Esophagus squamous epithelium (tissue), 4 donors: ENCODE measurements around the gene PIBF1.

Experiments used
- CTCF ChIP-seq, 6 experiments: fragments of 450-650 bp in 4 of 6; fragments of 200-600 bp in 2 of 6; sonication (generic) in 2 of 6; IDR thresholded peaks; one replicate each; pipeline ENCODE4 v1.5.1; 2016 to 2019; ENCODE audit warnings: antibody characterized with exemption in 6 of 6, mild to moderate bottlenecking in 4 of 6, moderate library complexity in 4 of 6
- POLR2A ChIP-seq, 4 donors: fragments of 450-650 bp; IDR thresholded peaks; one replicate each; pipeline ENCODE4 v1.6.1; 2017; ENCODE audit warnings: antibody characterized with exemption in 4 of 4, mild to moderate bottlenecking in 4 of 4, moderate library complexity in 3 of 4

- TF ChIP-seq CTCF (IDR thresholded peaks at IDR 0.05): no peak
- no peak for TF ChIP-seq POLR2A (IDR thresholded peaks at IDR 0.05)
Observed at GRCh38 chr13:72852207-72852606, 70.3 kb downstream of the PIBF1 start.
